A549 (cell line): ENCODE measurements around the gene PLPP2. TPM values are rescaled to one million over a fixed set of nuclear protein-coding genes. Genes with fewer than 3 reads are reported as not detected.
A peak's percentile ranks its signal among the peaks of the same experiment; 100 is the strongest.
"Not testable (repeated sequence)": the region's sequence is repeated elsewhere in the genome, so short reads cannot be mapped to it uniquely, and the experiment has no call there.

Source experiments
- ATAC-seq, 2 experiments: fragments of 200-7000 bp in 1 of 2; fragments of >200 bp in 1 of 2; cut with Nextera tagmentation in 1 of 2; cut with Tn5 transposase in 1 of 2; 3 replicates each; pipeline versions ENCODE4 v1.8.0 to v1.9.1; 2018 to 2020; ENCODE audit warnings: mild to moderate bottlenecking in 1 of 2, moderate library complexity in 1 of 2
- CTCF ChIA-PET: fragments of 300-600 bp; sonication (Branson Sonifier 250); formaldehyde crosslinking; extraction: SDS; loops from one replicate; lab custom pipeline; 2021; ENCODE audit warnings: antibody characterized with exemption, inconsistent platforms; lab: Yijun Ruan, JAX
- POLR2A ChIA-PET: fragments of 350-600 bp; formaldehyde crosslinking; extraction: SDS; loops from one replicate; lab custom pipeline; 2021; ENCODE audit warnings: antibody characterized with exemption, inconsistent platforms; lab: Yijun Ruan, JAX
- DNase-seq, 2 experiments: peaks; one replicate each; pipeline versions ENCODE4 v3.0.0 to v3.0.0-alpha.2; 2011 to 2016; ENCODE audit warnings: low read depth in 1 of 2, low spot score in 1 of 2
- FAIRE-seq: peaks from 2 replicates; lab custom pipeline; 2011; peaks lifted over from hg19 to GRCh38; lab: Jason Lieb, UNC
- H3K27ac ChIP-seq, 2 experiments: fragments of >200 bp; sonication (Bioruptor Twin); formaldehyde crosslinking; 3 replicates each; pipeline ENCODE4 v1.5.1; 2016 to 2017
- H3K4me1 ChIP-seq: fragments of >200 bp; sonication (Bioruptor Twin); formaldehyde crosslinking; 3 replicates; pipeline ENCODE4 v1.6.1; 2016
- H3K4me2 ChIP-seq: fragments of >200 bp; sonication (Bioruptor Twin); formaldehyde crosslinking; 3 replicates; pipeline ENCODE4 v1.6.1; 2016
- H3K4me3 ChIP-seq: fragments of >200 bp; sonication (Bioruptor Twin); formaldehyde crosslinking; 3 replicates; pipeline ENCODE4 v1.5.1; 2016
- H3K9me3 ChIP-seq: fragments of >200 bp; sonication (Bioruptor Twin); formaldehyde crosslinking; 3 replicates; pipeline ENCODE4 v1.6.1; 2016
- BHLHE40 ChIP-seq: IDR thresholded peaks from 2 replicates; pipeline ENCODE4 v1.6.1; 2012; ENCODE audit warnings: low read depth, low read length, inconsistent platforms
- CBX8 ChIP-seq: fragments of 200-600 bp; sonication (generic); IDR thresholded peaks from 2 replicates; pipeline ENCODE4 v1.6.1; 2016
- CEBPB ChIP-seq, 2 experiments: fragments of >200 bp in 1 of 2; sonication (Bioruptor Twin) in 1 of 2; formaldehyde crosslinking in 1 of 2; IDR thresholded peaks; 2 replicates each; pipeline ENCODE4 v1.6.1; 2012 to 2016
- CHD2 ChIP-seq: fragments of 150-350 bp; IDR thresholded peaks from 2 replicates; pipeline ENCODE4 v1.6.1; 2014; ENCODE audit warnings: low read length; ENCODE audit not compliant: partially characterized antibody
- EHF ChIP-seq: fragments of 250-450 bp; sonication (Bioruptor Pico); IDR thresholded peaks from 2 replicates; pipeline ENCODE4 v1.5.0; 2020; ENCODE audit warnings: mild to moderate bottlenecking
- ESRRA ChIP-seq: fragments of 150-350 bp; IDR thresholded peaks from 2 replicates; pipeline ENCODE4 v1.6.1; 2014; ENCODE audit warnings: mild to moderate bottlenecking, low read length, borderline replicate concordance
- FOSB ChIP-seq: fragments of 250-450 bp; sonication (Bioruptor Pico); IDR thresholded peaks from 2 replicates; pipeline ENCODE4 v1.5.0; 2020; ENCODE audit warnings: mild to moderate bottlenecking, moderate library complexity
- HDAC2 ChIP-seq: fragments of 200-600 bp; sonication (generic); IDR thresholded peaks from 2 replicates; pipeline ENCODE4 v1.6.1; 2016
- HEYL ChIP-seq: fragments of 250-450 bp; sonication (Bioruptor Pico); IDR thresholded peaks from 2 replicates; pipeline ENCODE4 v1.8.0; 2021; ENCODE audit warnings: mild to moderate bottlenecking, moderate library complexity
- HOXA7 ChIP-seq: fragments of 250-450 bp; sonication (Bioruptor Pico); IDR thresholded peaks from 2 replicates; pipeline ENCODE4 v1.5.0; 2020; ENCODE audit warnings: mild to moderate bottlenecking, moderate library complexity
- JUN ChIP-seq, 2 experiments: fragments of >200 bp; sonication (Bioruptor Twin); formaldehyde crosslinking; IDR thresholded peaks; 2 replicates in 1 of 2; 3 replicates in 1 of 2; pipeline ENCODE4 v1.6.1; 2016 to 2017
- KDM1A ChIP-seq: fragments of 200-600 bp; sonication (generic); IDR thresholded peaks from 2 replicates; pipeline ENCODE4 v1.6.1; 2016; ENCODE audit warnings: low read depth, mild to moderate bottlenecking
- MAZ ChIP-seq: fragments of 150-350 bp; IDR thresholded peaks from 2 replicates; pipeline ENCODE4 v1.6.1; 2014; ENCODE audit warnings: antibody characterized with exemption, low read depth, low read length, borderline replicate concordance
- MYC ChIP-seq: IDR thresholded peaks from 2 replicates; pipeline ENCODE4 v1.6.1; 2012; ENCODE audit warnings: mild to moderate bottlenecking, inconsistent platforms, low read length, improper control_type of control experiment, borderline replicate concordance
- NPAS2 ChIP-seq: fragments of 250-450 bp; sonication (Bioruptor Pico); IDR thresholded peaks from 2 replicates; pipeline ENCODE4 v1.8.0; 2022; ENCODE audit warnings: mild to moderate bottlenecking, moderate library complexity, borderline replicate concordance
- NR3C1 ChIP-seq: fragments of >200 bp; sonication (Bioruptor Twin); formaldehyde crosslinking; IDR thresholded peaks from 3 replicates; pipeline ENCODE4 v1.6.1; 2017
- RFX5 ChIP-seq: fragments of 450-650 bp; IDR thresholded peaks from 2 replicates; pipeline ENCODE4 v1.7.1; 2014; ENCODE audit warnings: antibody characterized with exemption, mild to moderate bottlenecking, moderate library complexity
- RNF2 ChIP-seq: fragments of 200-600 bp; sonication (generic); IDR thresholded peaks from 2 replicates; pipeline ENCODE4 v1.6.1; 2016; ENCODE audit warnings: low read depth, mild to moderate bottlenecking, antibody characterized with exemption, moderate library complexity, borderline replicate concordance
- SREBF2 ChIP-seq: fragments of 450-650 bp; IDR thresholded peaks from 2 replicates; pipeline ENCODE4 v1.6.1; 2014; ENCODE audit warnings: mild to moderate bottlenecking, moderate library complexity
- TFCP2L1 ChIP-seq: fragments of 250-450 bp; sonication (Bioruptor Pico); IDR thresholded peaks from 2 replicates; pipeline ENCODE4 v1.5.0; 2021; ENCODE audit warnings: mild to moderate bottlenecking
- ZC3H11A ChIP-seq: fragments of 450-650 bp; IDR thresholded peaks from 2 replicates; pipeline ENCODE4 v1.6.1; 2014; ENCODE audit warnings: antibody characterized with exemption, mild to moderate bottlenecking
- WGBS: methylation state at CpG from one replicate; pipeline ENCODE4 v1.1.6; 2017; ENCODE audit errors: missing lambda C conversion rate; 5-methylcytosine and 5-hydroxymethylcytosine counted together
- polyA plus RNA-seq, 4 experiments: library from polyadenylated mRNA; depleted of rRNA in 3 of 4; stranded (reverse); fragments of >200 nt; fragmentation: RNase III in 1 of 4; extraction: RNeasy Plus Mini Kit Qiagen cat#74134 plus additional on column Dnase treatment in 1 of 4; gene quantifications; 2 replicates in 3 of 4; 3 replicates in 1 of 4; pipeline ENCODE4 v1.2.3, GENCODE V29; 2011 to 2017
- TF ChIP-seq, protein P1 (sequence below): fragments of >200 bp; sonication (Bioruptor Twin); formaldehyde crosslinking; IDR thresholded peaks from 3 replicates; pipeline ENCODE4 v1.6.1; 2016
- TF ChIP-seq, protein P2 (sequence below): fragments of 450-650 bp; IDR thresholded peaks from 2 replicates; pipeline ENCODE4 v1.6.1; 2014; ENCODE audit warnings: antibody characterized with exemption
- TF ChIP-seq, protein P3 (sequence below): fragments of 150-350 bp; IDR thresholded peaks from 2 replicates; pipeline ENCODE4 v1.6.1; 2014; ENCODE audit warnings: low read depth, mild to moderate bottlenecking, low read length
- TF ChIP-seq, protein P4 (sequence below): fragments of >200 bp; sonication (Bioruptor Twin); formaldehyde crosslinking; IDR thresholded peaks from 3 replicates; pipeline ENCODE4 v1.5.1; 2016
- TF ChIP-seq, protein P5 (sequence below): fragments of 250-450 bp; sonication (Bioruptor Pico); IDR thresholded peaks from 2 replicates; pipeline ENCODE4 v1.5.0; 2021; ENCODE audit warnings: mild to moderate bottlenecking, moderate library complexity, borderline replicate concordance

Gene PLPP2
- polyA plus RNA-seq, 2 of the 4 experiments (the other 2 are of a cell fraction), result 44.2 to 100 TPM

DNA sequence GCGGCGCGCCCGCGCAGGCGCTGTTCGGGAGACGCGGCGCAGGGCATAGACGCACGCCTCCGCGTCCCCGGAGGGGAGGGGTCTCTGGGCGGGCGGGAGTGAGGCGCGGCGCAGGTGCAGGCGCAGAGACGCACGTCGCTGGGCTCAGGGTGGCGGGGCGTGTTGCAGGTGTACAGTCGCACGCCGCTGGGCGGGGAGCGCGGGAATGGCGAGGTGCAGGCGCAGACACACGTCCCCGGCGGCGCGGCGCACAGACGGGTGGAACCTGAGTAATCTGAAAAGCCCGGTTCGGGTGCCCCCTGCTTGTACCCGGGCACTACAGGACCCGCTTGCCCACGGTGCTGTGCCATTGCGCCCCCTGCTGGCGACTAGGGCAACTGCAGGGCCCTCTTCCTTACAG lies 44.7 kb downstream of the PLPP2 start:
- ATAC-seq (no peak), FAIRE-seq (no peak), DNase-seq (peak in 1 of 2 experiments; percentile 21)
- H3K4me3 ChIP-seq, result no peak overlapping the region
- ChIA-PET CTCF (no interaction called here), POLR2A (no interaction called here)
- no peak for TF ChIP-seq KDM1A
- no peak for TF ChIP-seq BHLHE40
- TF ChIP-seq FOSB, result no peak
- no peak for TF ChIP-seq NR3C1
- no peak for TF ChIP-seq TFCP2L1 (CRISPR knock-in tag)
- no peak for TF ChIP-seq HEYL (CRISPR knock-in tag)
- TF ChIP-seq ZC3H11A, result no peak
- TF ChIP-seq, protein P1, sequence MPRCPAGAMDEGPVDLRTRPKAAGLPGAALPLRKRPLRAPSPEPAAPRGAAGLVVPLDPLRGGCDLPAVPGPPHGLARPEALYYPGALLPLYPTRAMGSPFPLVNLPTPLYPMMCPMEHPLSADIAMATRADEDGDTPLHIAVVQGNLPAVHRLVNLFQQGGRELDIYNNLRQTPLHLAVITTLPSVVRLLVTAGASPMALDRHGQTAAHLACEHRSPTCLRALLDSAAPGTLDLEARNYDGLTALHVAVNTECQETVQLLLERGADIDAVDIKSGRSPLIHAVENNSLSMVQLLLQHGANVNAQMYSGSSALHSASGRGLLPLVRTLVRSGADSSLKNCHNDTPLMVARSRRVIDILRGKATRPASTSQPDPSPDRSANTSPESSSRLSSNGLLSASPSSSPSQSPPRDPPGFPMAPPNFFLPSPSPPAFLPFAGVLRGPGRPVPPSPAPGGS, result no peak
- TF ChIP-seq, protein P2, sequence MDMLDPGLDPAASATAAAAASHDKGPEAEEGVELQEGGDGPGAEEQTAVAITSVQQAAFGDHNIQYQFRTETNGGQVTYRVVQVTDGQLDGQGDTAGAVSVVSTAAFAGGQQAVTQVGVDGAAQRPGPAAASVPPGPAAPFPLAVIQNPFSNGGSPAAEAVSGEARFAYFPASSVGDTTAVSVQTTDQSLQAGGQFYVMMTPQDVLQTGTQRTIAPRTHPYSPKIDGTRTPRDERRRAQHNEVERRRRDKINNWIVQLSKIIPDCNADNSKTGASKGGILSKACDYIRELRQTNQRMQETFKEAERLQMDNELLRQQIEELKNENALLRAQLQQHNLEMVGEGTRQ, result no peak
- no peak for TF ChIP-seq SREBF2
- no peak for TF ChIP-seq ESRRA
- TF ChIP-seq, protein P3, sequence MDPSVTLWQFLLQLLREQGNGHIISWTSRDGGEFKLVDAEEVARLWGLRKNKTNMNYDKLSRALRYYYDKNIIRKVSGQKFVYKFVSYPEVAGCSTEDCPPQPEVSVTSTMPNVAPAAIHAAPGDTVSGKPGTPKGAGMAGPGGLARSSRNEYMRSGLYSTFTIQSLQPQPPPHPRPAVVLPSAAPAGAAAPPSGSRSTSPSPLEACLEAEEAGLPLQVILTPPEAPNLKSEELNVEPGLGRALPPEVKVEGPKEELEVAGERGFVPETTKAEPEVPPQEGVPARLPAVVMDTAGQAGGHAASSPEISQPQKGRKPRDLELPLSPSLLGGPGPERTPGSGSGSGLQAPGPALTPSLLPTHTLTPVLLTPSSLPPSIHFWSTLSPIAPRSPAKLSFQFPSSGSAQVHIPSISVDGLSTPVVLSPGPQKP, result no peak
- no peak for TF ChIP-seq HOXA7
- no peak for TF ChIP-seq MYC
- TF ChIP-seq RNF2, result no peak
- TF ChIP-seq, protein P4, sequence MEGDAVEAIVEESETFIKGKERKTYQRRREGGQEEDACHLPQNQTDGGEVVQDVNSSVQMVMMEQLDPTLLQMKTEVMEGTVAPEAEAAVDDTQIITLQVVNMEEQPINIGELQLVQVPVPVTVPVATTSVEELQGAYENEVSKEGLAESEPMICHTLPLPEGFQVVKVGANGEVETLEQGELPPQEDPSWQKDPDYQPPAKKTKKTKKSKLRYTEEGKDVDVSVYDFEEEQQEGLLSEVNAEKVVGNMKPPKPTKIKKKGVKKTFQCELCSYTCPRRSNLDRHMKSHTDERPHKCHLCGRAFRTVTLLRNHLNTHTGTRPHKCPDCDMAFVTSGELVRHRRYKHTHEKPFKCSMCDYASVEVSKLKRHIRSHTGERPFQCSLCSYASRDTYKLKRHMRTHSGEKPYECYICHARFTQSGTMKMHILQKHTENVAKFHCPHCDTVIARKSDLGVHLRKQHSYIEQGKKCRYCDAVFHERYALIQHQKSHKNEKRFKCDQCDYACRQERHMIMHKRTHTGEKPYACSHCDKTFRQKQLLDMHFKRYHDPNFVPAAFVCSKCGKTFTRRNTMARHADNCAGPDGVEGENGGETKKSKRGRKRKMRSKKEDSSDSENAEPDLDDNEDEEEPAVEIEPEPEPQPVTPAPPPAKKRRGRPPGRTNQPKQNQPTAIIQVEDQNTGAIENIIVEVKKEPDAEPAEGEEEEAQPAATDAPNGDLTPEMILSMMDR, result no peak
- H3K9me3 ChIP-seq, result no peaks in the 10 kb centered on the region
- H3K4me2 ChIP-seq, result no peak overlapping the region
- 86% methylated on average over 28 of the region's 48 CpGs for WGBS
- no peak overlapping the region for H3K27ac ChIP-seq
- no peaks in the 10 kb centered on the region for H3K4me1 ChIP-seq

DNA sequence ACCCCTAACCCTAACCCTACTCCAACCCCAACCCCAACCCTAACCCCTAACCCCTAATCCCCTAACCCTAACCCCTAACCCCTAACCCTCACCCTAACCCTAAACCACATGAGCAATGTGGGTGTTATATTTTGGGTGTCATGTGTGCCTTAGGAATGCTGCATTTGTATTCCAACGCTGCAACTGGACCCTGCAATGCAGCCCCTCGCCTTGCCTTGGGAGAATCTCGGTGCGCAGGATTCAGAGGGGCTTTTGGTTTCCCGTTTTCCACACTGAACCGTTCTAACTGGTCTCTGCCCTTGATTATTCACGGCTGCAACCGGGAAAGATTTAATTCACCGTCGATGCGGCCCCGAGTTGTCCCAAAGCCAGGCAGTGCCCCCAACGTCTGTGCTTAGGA lies 45.3 kb downstream of the PLPP2 start:
- WGBS, result 79% methylated on average over 13 of the region's 13 CpGs
- Histone ChIP-seq H3K4me3 (peak overlapping the region; percentile 51), H3K4me2 (peak overlapping the region; percentile 51; the same call in 1 of the 3 replicates), H3K27ac (peak overlapping the region; percentile 58 to 79; a peak in 4 of 6 replicates)
- ATAC-seq, FAIRE-seq, POLR2A ChIA-PET, H3K4me1 ChIP-seq, H3K9me3 ChIP-seq, CTCF ChIA-PET, DNase-seq: not testable (repeated sequence)

DNA sequence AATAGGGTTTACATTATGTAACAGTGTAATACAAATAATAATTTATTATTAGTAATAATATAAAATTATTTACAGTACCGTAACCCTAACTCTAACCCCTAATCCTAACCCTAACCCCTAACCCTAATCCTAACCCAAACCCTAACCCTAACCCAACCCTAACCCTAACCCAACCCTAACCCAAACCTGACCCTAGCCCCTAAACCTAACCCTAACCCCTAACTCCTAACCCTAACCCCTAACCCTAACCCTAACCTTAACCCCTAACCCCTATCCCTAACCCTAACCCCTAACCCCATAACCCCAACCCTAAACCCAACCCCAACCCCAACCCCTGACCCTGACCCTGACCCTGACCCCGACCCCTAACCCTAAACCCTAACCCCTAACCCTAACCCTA lies 45.7 kb downstream of the PLPP2 start:
- DNase-seq, result no peak
- no peak overlapping the region for H3K27ac ChIP-seq
- no peak for ATAC-seq
- no peak overlapping the region; the same call in 2 of the 3 replicates for H3K4me3 ChIP-seq
- CTCF ChIA-PET, result no interaction called here
- 100% methylated on average over 1 of the region's 2 CpGs for WGBS
- H3K4me1 ChIP-seq, result no peaks in the 10 kb centered on the region
- POLR2A ChIA-PET, result no interaction called here
- FAIRE-seq, result no peak
- H3K4me2 ChIP-seq, result no peak overlapping the region
- no peaks in the 10 kb centered on the region for H3K9me3 ChIP-seq
- TF ChIP-seq, protein P4, result no peak
- no peak for TF ChIP-seq MAZ
- no peak for TF ChIP-seq EHF (CRISPR knock-in tag)
- no peak for TF ChIP-seq KDM1A
- TF ChIP-seq, protein P5, sequence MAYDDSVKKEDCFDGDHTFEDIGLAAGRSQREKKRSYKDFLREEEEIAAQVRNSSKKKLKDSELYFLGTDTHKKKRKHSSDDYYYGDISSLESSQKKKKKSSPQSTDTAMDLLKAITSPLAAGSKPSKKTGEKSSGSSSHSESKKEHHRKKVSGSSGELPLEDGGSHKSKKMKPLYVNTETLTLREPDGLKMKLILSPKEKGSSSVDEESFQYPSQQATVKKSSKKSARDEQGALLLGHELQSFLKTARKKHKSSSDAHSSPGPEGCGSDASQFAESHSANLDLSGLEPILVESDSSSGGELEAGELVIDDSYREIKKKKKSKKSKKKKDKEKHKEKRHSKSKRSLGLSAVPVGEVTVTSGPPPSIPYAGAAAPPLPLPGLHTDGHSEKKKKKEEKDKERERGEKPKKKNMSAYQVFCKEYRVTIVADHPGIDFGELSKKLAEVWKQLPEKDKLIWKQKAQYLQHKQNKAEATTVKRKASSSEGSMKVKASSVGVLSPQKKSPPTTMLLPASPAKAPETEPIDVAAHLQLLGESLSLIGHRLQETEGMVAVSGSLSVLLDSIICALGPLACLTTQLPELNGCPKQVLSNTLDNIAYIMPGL (CRISPR knock-in tag), result no peak
- no peak for TF ChIP-seq JUN (IDR thresholded peaks at IDR 0.05)
- no peak for TF ChIP-seq SREBF2
- TF ChIP-seq NPAS2 (CRISPR knock-in tag), result no peak
- TF ChIP-seq RFX5, result no peak
- TF ChIP-seq ESRRA, result no peak
- TF ChIP-seq HDAC2, result no peak
- no peak for TF ChIP-seq FOSB
- no peak for TF ChIP-seq CEBPB (IDR thresholded peaks at IDR 0.05)
- no peak for TF ChIP-seq CHD2
- TF ChIP-seq CBX8, result no peak
